Skeletal muscle tissue (tissue), 4 donors: ENCODE results near the gene PADI2. TPM values are rescaled to one million over a fixed set of nuclear protein-coding genes. Genes with fewer than 3 reads are reported as not detected.
A peak's percentile ranks its signal among the peaks of the same experiment; 100 is the strongest.

Source experiments
- H3K27ac ChIP-seq: one replicate; pipeline ENCODE4 v1.7.0; 2013; ENCODE audit warnings: mild to moderate bottlenecking, low read depth, low read length, inconsistent platforms
- H3K27me3 ChIP-seq, 3 donors: one replicate each; pipeline ENCODE4 v1.7.0; 2013; ENCODE audit warnings: low read length in 3 of 3; ENCODE audit not compliant: control insufficient read depth in 3 of 3, insufficient read depth in 3 of 3
- H3K36me3 ChIP-seq, 3 donors: one replicate each; pipeline ENCODE4 v1.7.0; 2013; ENCODE audit warnings: low read length in 3 of 3; ENCODE audit not compliant: control insufficient read depth in 3 of 3, insufficient read depth in 3 of 3
- H3K4me1 ChIP-seq, 3 donors: one replicate each; pipeline ENCODE4 v1.7.0; 2013; ENCODE audit warnings: low read length in 3 of 3, mild to moderate bottlenecking in 3 of 3; ENCODE audit not compliant: control insufficient read depth in 3 of 3, insufficient read depth in 3 of 3
- H3K4me3 ChIP-seq, 3 donors: one replicate each; pipeline ENCODE4 v1.7.0; 2013; ENCODE audit warnings: low read length in 3 of 3
- H3K9ac ChIP-seq, 3 donors: one replicate each; pipeline ENCODE4 v1.7.0; 2013; ENCODE audit warnings: low read length in 3 of 3, mild to moderate bottlenecking in 3 of 3, moderate library complexity in 2 of 3, low read depth in 1 of 3
- H3K9me3 ChIP-seq, 3 donors: one replicate each; pipeline ENCODE4 v1.7.0; 2013; ENCODE audit warnings: low read length in 3 of 3; ENCODE audit not compliant: control insufficient read depth in 3 of 3
- total RNA-seq: library from RNA; depleted of rRNA; stranded (reverse); fragments of >200 nt; gene quantifications from one replicate; pipeline ENCODE4 v1.2.3, GENCODE V29; 2014
- donor health status: Osteomylitis.

The PADI2 gene
- total RNA-seq, 1 donor from 2014 or later, result 33.9 TPM

- Histone ChIP-seq H3K4me1 (no peaks in the 10 kb centered on the region), H3K4me3 (no peak overlapping the region), H3K9me3 (no peaks in the 10 kb centered on the region), H3K27me3 (no peaks in the 10 kb centered on the region), H3K36me3 (peaks cover 73 to 82% (median 78%) of the 10 kb centered on the region in 3 donors), H3K9ac (no peak overlapping the region), H3K27ac (no peak overlapping the region)
Observed at GRCh38 chr1:17024721-17025120, 94.5 kb downstream of the PADI2 start.

GRCh38 chr1:17023573-17023972 is 95.7 kb downstream of the PADI2 start:
- Histone ChIP-seq H3K9me3 (no peaks in the 10 kb centered on the region), H3K4me3 (no peak overlapping the region), H3K4me1 (no peaks in the 10 kb centered on the region), H3K9ac (no peak overlapping the region), H3K27me3 (no peaks in the 10 kb centered on the region), H3K27ac (no peak overlapping the region), H3K36me3 (peaks cover 76 to 87% (median 87%) of the 10 kb centered on the region in 3 donors)

- Histone ChIP-seq H3K4me1 (no peaks in the 10 kb centered on the region), H3K36me3 (peaks cover 77 to 88% (median 87%) of the 10 kb centered on the region in 3 donors), H3K9ac (no peak overlapping the region), H3K4me3 (no peak overlapping the region), H3K27ac (no peak overlapping the region), H3K27me3 (no peaks in the 10 kb centered on the region), H3K9me3 (no peaks in the 10 kb centered on the region)
Observed at GRCh38 chr1:17023102-17023501, 96.1 kb downstream of the PADI2 start.

- H3K27me3 ChIP-seq, result no peaks in the 10 kb centered on the region
- no peak overlapping the region for H3K4me3 ChIP-seq
- no peaks in the 10 kb centered on the region for H3K4me1 ChIP-seq
- no peak overlapping the region for H3K9ac ChIP-seq
- peaks cover 71 to 81% (median 81%) of the 10 kb centered on the region in 3 donors for H3K36me3 ChIP-seq
- no peak overlapping the region for H3K27ac ChIP-seq
- H3K9me3 ChIP-seq, result no peaks in the 10 kb centered on the region
Observed at GRCh38 chr1:17021896-17022295, 97.4 kb downstream of the PADI2 start.

- Histone ChIP-seq H3K4me1 (no peaks in the 10 kb centered on the region), H3K36me3 (peaks cover 60 to 76% (median 68%) of the 10 kb centered on the region in 3 donors), H3K4me3 (no peak overlapping the region), H3K27me3 (no peaks in the 10 kb centered on the region), H3K27ac (no peak overlapping the region), H3K9ac (peak overlapping the region in 1 of 3 donors; percentile 20), H3K9me3 (no peaks in the 10 kb centered on the region)
Observed at GRCh38 chr1:17020502-17020901, 98.7 kb downstream of the PADI2 start.

GRCh38 chr1:17018849-17019248 is 100.4 kb downstream of the PADI2 start:
- no peak overlapping the region for H3K27ac ChIP-seq
- no peaks in the 10 kb centered on the region for H3K4me1 ChIP-seq
- H3K36me3 ChIP-seq, result peaks cover 53 to 61% (median 59%) of the 10 kb centered on the region in 3 donors
- H3K9me3 ChIP-seq, result no peaks in the 10 kb centered on the region
- H3K4me3 ChIP-seq, result no peak overlapping the region
- no peaks in the 10 kb centered on the region for H3K27me3 ChIP-seq
- no peak overlapping the region for H3K9ac ChIP-seq

- Histone ChIP-seq H3K9ac (no peak overlapping the region), H3K36me3 (peaks cover 40 to 47% (median 45%) of the 10 kb centered on the region in 3 donors), H3K4me3 (no peak overlapping the region), H3K4me1 (peaks cover 0 to 6% (median under 1%) of the 10 kb centered on the region in 3 donors), H3K9me3 (no peaks in the 10 kb centered on the region), H3K27me3 (no peaks in the 10 kb centered on the region), H3K27ac (no peak overlapping the region)
Observed at GRCh38 chr1:17017435-17017834, 101.8 kb downstream of the PADI2 start.

Other genes with a start within 250 kb of the PADI2 start
- under 0.01 TPM for gene RNU1-2, start 223.5 kb downstream of the PADI2 start, total RNA-seq
- gene CROCC, start 197.5 kb downstream of the PADI2 start, total RNA-seq, result 6.8 TPM
- 19.8 TPM for gene MFAP2, start 138.8 kb downstream of the PADI2 start, total RNA-seq
- gene ATP13A2, start 107.5 kb downstream of the PADI2 start, total RNA-seq, result 8.9 TPM
- 163 TPM for gene SDHB, start 65.4 kb downstream of the PADI2 start, total RNA-seq
- gene PADI1, start 85.7 kb upstream of the PADI2 start, total RNA-seq, result not detected
- gene PADI3, start 129.6 kb upstream of the PADI2 start, total RNA-seq, result not detected
- 1.0 TPM for gene PADI4, start 188.7 kb upstream of the PADI2 start, total RNA-seq